DND-41 (cell line): Measurements from ENCODE around the gene EXOC3L2.

Experiments
- CTCF ChIP-seq: IDR thresholded peaks from 2 replicates; pipeline ENCODE4 v1.5.1; 2012; ENCODE audit warnings: borderline replicate concordance, low read length, moderate library complexity, mild to moderate bottlenecking; ENCODE audit not compliant: poor library complexity, severe bottlenecking; ENCODE audit errors: extremely low read depth
- EZH2 ChIP-seq: IDR thresholded peaks from 3 replicates; pipeline ENCODE4 v1.6.1; 2012; ENCODE audit warnings: borderline replicate concordance, low read depth, mild to moderate bottlenecking, moderate library complexity, low read length, inconsistent platforms; ENCODE audit not compliant: severe bottlenecking

- no peak for TF ChIP-seq CTCF
- no peak for TF ChIP-seq EZH2
These were observed 55.2 kb downstream of the EXOC3L2 start for GRCh38 chr19:45189971-45190370.
